ENCODE measurements around the gene GCC1. TPM values are rescaled to one million over a fixed set of nuclear protein-coding genes. Genes with fewer than 3 reads are reported as not detected.

Gene GCC1, protein sequence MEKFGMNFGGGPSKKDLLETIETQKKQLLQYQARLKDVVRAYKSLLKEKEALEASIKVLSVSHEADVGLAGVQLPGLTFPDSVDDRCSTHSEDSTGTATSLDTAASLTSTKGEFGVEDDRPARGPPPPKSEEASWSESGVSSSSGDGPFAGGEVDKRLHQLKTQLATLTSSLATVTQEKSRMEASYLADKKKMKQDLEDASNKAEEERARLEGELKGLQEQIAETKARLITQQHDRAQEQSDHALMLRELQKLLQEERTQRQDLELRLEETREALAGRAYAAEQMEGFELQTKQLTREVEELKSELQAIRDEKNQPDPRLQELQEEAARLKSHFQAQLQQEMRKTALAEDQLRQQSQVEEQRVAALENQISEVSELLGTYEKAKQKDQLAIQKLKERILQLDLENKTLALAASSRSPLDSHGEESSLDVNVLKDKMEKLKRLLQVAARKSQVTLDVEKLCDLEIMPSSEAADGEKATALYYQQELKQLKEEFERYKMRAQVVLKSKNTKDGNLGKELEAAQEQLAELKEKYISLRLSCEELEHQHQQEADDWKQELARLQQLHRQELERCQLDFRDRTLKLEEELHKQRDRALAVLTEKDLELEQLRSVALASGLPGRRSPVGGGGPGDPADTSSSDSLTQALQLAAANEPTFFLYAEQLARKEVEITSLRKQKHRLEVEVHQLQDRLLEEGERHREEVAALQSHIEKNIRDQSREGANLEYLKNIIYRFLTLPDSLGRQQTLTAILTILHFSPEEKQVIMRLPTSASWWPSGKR
- 18.6 and 22.4 TPM in 2 replicates for total RNA-seq

GRCh38 chr7:127585044-127585953 lies at the start of gene GCC1:
Gene GCC1 (minus strand): TSS chr7:127585596. CDS start chr7:127585182, 414 bp downstream.

DNA sequence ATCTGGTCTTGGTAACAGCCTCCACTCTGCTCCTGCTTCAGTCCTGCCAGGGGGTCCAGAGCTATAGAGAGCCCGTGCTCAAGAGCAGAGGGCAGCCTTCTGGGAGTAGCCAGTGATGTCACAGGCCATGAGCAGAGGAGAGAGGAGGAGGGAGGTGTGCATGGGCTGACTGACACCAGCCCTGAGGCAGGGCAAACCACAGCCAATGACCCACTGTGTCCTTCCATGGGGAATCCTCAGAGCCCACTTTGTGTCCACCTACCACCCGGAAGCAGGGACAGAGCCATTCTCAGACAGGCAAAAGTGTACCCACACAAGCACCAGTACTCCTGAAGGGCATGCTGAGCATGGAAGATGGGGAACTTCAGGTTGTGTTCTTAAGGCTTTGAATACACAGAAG lies 32.6 kb upstream of the GCC1 start, which contains the start of gene PAX4:
TSS of gene PAX4 (minus strand) at position 101 of the 400 bp plus-strand sequence. CDS start 2,214 bp downstream, outside the sequence.

GRCh38 chr7:127588019-127588696 lies 2.8 kb upstream of the GCC1 start, which contains the start of gene ARF5:
Gene ARF5 (plus strand): TSS chr7:127588411. CDS start chr7:127588499, 88 bp downstream.

Other genes starting within 250 kb of the GCC1 start
- gene ZNF800, start 192.9 kb downstream of the GCC1 start, total RNA-seq: 9.5 and 13.1 TPM in 2 replicates
- 174 and 179 TPM in 2 replicates for gene ARF5, start 2.8 kb upstream of the GCC1 start, total RNA-seq
- 1.4 TPM in 2 replicates for gene FSCN3, start 8.1 kb upstream of the GCC1 start, total RNA-seq
- gene PAX4, start 32.5 kb upstream of the GCC1 start, total RNA-seq: not detected in 2 replicates
- 158 and 162 TPM in 2 replicates for gene SND1, start 66.6 kb upstream of the GCC1 start, total RNA-seq

All from dermis lymphatic vessel endothelial cell (primary cell).